NCI-H1105 treated with DMSO at 0.1 percent for 48 hours (cell line): ENCODE measurements around the gene INSC.

Experiments used
- DNase-seq: peaks from one replicate; lab custom pipeline; 2025; lab: John Stamatoyannopoulos, UW

INSC gene

DNA sequence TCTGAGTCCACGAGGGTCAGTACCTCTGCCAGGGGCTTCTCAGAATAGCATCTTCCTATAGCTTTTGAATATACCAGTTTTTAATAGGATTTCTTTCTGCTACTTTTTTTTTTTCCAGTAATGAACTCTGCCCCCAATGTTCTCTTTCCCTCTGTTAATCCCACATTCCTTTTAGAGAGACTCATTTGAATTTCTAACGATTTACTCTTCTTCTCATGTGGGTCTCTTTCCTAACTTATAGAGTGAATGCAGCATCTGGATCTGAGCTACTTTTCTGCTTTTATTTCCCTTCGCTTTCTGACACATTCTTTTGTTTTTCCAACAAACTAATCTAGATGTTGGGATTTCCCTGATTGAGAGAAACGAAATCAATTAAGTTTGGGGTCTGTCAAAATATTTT lies 71.4 kb downstream of the INSC start:
- no peak for DNase-seq

DNA sequence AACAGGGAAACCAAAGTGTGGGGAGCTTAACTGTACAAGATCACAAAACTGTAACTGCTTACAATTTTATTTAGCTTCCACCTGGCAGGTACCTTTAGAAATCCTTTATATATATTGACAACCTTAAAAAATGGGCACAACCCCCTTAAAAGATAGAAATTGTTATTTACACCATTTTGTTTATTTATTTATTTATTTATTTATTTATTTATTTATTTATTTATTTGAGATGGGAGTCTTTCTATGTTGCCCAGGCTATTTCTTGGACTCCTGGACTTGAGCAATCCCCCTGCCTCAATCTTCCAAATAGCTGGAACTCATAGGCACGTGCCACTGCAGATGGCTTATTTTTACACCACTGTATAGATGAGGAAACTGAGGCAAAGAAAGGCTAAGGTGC lies 74.5 kb downstream of the INSC start:
- DNase-seq, result no peak

DNA sequence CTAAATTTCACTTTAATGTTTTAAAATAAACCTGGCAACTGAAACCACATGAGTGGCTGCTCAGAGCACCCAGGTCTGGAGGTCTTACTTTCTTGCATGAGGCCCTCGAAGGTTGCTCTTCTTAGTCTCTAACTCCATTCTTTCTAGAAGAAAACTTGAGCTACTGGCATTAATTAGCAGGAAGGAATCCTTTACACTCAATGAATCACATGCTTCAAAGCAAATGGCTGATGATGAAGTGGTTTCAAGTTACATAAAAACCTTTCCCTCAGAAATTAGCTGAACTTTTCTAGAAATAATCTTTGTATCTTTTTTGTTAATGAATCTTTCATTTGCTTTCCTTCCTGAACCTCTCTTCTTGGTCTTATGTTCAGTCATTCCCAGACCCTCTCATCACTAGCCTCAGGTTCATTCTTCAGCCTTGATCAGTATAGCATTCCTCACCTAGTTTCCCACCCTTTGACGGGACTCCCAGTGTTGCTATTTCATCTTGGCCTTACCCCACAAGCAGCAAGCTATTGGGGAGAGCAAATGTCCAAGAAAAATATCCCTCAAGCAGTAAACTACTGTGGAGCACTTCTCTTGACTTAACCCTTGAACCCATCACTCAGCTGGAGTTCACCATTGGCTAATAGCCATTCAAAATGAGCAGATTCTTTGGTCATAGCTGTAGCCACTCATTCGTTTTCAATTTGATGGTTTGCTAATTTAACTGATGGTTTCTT lies 75.1 kb downstream of the INSC start:
- no peak for DNase-seq

DNA sequence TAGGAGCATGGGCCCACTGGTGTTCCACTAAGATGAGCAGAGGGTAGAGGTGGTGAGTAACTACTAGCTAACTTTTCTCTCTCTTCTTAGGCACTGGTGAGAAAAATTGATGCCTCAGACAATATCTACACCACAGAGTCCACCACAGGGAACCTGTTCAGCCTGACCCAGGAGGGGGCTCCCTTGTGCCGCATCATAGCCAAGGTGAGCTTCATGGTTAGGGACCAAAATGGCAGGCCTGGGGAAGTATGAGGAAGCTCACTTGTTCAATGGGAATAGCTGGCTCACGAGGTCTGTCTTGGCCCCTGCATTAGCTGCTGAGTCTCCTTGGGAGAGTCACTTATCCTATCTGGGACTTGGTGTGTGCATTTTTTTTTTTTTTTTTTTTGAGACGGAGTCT lies 75.9 kb downstream of the INSC start:
- no peak for DNase-seq

DNA sequence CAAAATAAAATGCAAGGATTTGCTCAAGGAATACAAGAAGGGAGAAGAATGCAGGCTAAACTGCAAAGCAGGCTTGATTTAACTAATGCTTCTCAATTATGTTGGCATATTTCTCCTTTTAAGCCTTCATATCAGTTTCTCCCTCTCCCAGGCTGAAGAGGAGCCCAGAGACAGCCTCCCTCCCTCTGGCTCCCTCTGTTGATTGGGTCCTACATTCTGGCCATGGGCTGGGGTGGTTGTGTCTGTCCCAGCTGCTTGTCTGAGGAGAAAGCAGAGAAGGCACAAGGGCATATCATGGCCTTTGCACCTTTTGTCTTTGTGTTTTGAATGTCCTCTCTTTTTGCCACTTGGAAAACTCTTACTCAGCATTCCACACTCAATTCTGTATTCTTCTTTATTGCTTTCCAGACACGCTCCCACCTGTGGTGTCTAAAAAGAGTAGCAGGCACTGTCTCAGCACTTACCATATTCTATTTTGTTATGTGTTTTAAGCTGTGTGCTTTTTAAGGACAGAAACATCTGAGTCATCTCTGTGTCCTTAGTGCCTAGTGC lies 77.4 kb downstream of the INSC start:
- no peak for DNase-seq

- no peak for DNase-seq
These were observed 80.1 kb downstream of the INSC start for GRCh38 chr11:15194671-15195415.

DNA sequence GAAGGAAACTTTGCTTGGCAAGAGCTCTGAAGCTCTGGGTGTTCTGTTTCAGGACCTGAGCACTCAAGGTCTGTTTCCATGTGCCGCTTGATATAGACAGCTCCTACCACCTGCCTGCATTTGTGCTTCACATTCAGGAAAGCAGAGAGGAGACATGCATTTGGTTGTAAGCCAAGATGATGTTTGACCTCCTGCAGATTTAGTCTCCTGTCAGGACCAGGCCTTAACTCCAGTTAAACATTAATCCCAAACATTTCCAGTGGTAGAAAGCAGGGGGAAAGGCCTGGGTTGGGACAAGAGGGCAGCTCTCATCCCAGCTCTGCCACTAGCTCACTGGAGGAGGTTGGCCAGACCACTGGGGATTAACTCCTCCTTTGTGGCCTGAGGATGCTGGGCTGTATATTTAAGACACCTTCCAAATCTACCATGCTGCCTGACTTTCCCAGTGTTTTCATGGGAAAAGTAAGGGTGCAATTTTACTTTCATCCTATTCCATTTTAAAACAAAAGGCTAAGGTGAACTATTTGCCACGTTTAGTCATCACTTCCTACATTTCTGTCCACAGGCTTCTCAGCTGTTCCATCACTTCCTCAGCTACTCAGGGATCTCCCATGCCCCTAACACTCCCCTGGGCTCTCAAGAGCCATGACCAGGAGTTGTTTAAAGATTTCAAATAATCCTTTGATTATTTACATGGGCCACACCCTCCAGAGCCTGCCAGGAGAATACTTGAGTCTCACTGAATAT lies 80.9 kb downstream of the INSC start:
- DNase-seq, result no peak

GRCh38 chr11:15196704-15197103 lies 82.0 kb downstream of the INSC start:
- DNase-seq, result no peak

GRCh38 chr11:15197696-15198095 lies 83.0 kb downstream of the INSC start:
- no peak for DNase-seq

GRCh38 chr11:15198284-15198683 lies 83.6 kb downstream of the INSC start:
- no peak for DNase-seq

DNA sequence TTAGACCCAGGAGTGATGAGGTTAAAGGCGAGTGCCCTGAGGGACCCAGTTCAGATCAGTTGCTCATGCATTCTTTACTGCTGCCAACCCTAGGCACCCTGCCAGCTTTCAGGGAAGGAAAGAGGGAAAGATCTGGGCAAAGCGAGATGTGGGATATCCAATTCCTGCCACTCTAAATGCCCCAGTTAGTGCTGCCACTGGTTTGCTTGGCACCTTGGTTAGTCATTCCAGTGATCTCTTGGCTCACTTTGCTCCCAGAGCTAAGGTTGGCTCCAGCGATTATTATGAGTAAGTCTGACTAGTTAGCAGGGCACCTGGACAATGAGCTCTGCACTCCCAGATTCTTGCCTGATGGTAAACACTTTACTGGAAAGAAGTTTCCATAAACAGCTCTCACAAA lies 85.0 kb downstream of the INSC start:
- peak; percentile 66 for DNase-seq

DNA sequence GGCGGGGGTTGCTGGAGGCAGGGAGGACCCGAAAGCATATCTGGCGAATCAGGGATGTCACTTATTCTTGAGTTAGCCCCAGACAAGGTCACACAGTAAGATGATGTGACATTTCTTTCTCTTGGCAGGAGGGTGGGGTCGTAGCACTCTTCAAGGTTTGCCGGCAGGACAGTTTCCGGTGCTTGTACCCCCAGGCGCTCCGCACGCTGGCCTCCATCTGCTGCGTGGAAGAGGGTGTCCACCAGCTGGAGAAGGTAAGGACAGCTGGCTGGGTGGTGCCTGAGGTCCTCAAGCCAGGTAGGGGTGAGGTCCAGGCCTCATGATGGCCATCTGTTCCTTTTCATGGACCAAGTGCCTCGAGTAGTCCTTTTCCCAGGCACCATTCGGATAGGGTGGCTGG lies 86.0 kb downstream of the INSC start:
- DNase-seq, result no peak

- DNase-seq, result no peak
These were observed 86.9 kb downstream of the INSC start for GRCh38 chr11:15201586-15201985.

DNA sequence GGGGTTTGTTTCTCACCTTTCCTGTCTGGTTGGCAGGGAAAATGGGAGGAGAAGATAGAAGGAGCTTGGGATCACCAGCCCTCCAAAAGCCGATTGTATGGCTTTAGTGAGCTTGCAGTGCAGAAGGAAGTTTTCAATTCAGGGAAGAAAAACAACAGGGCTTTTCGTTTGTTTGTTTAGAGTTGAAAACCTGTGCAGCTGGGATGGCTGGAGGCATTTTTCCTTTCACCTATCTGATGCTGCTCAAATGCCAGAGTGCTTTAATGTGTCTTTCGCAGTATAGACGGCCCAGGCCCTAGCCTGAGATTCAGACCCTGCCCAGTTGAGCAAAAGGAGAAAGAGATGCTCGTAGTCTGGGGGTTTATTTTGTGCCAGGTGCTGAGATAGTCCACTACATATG lies 87.9 kb downstream of the INSC start:
- no peak for DNase-seq

DNA sequence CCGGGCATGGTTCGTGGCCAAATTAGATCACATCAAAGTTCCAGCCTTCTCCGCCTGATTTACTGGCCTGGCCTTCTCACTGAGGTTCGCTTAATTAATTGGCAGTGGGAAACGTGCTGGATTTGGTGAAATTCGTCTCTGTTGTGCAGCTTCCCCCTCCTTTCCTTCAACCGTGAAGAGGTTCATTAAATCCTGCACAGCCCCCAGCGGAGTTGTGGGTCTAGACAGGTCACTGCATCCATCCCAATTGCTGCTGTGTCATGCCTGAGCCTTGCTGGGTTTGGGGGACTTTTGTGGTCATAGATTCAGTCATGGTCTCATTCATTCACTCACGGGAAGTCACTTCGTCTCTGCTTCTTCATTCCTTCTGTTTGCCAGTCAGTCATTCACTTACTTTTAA lies 90.0 kb downstream of the INSC start:
- no peak for DNase-seq

GRCh38 chr11:15206791-15207190 lies 92.1 kb downstream of the INSC start:
- DNase-seq, result no peak

GRCh38 chr11:15208378-15209222 lies 93.9 kb downstream of the INSC start:
- peak; percentile 78 for DNase-seq

- no peak for DNase-seq
These were observed 98.2 kb downstream of the INSC start for GRCh38 chr11:15212876-15213275.

DNA sequence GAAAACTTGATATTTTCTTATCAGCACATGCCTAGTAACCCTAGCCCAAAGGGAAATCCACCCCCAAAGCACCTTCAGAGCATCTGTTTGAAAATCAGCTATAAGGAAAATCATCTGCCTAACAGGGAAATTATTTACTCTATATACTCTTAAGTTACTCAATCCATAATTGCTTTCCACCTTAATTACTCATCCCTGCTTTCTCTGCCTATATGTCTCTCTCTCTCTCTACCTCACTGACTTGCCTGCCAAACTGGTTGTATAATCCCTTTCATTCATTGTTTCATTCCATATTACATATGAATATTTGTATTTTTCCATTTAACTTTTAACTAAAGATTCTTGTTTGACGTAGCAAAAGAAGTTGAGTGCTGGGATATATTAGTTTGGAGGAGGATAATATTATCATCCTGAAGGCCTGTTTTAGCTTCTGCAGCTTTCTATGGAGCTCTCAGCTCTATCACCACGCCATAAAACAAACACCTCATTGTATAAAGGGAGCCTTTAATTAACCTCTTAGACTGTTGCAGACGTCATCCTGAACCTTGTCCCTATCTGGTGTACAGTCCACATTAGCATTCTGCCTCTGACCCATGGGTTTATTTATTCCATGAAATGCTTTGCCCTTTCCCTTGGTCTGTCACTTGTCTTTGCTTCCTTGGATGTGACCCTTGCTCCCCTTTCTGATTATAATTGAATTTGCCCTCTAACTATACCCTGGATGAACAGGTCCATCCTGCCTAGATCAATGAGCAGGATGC lies 98.9 kb downstream of the INSC start:
- no peak for DNase-seq

DNA sequence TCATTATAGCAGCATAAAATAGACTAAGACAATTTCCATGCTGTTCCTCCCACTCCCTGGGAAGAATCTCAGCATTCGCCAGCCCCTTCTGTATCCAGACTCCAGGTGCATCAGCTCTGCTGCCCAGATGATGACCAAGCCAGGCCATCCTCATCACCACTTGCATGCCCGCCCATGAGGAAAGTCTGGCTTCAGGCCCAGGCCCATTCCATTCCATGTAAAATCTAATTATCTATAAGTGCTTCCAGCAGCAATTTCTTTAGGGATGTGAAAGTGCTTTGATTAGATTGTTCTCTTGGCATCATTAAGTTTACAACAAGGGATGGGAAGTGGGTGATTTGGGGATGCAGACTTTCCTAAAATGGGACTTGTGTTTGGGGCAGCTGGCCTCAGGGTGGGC lies 100.3 kb downstream of the INSC start:
- peak; percentile 14 for DNase-seq

GRCh38 chr11:15216678-15217077 lies 102.0 kb downstream of the INSC start:
- DNase-seq, result no peak
